NCI-H510A (cell line): ENCODE data around the gene DCUN1D2.
"Not testable (repeated sequence)": the region's sequence is repeated elsewhere in the genome, so short reads cannot be mapped to it uniquely, and the experiment has no call there.

ENCODE experiments used
- DNase-seq: peaks from one replicate; lab custom pipeline; 2025; lab: John Stamatoyannopoulos, UW

Gene DCUN1D2

DNA sequence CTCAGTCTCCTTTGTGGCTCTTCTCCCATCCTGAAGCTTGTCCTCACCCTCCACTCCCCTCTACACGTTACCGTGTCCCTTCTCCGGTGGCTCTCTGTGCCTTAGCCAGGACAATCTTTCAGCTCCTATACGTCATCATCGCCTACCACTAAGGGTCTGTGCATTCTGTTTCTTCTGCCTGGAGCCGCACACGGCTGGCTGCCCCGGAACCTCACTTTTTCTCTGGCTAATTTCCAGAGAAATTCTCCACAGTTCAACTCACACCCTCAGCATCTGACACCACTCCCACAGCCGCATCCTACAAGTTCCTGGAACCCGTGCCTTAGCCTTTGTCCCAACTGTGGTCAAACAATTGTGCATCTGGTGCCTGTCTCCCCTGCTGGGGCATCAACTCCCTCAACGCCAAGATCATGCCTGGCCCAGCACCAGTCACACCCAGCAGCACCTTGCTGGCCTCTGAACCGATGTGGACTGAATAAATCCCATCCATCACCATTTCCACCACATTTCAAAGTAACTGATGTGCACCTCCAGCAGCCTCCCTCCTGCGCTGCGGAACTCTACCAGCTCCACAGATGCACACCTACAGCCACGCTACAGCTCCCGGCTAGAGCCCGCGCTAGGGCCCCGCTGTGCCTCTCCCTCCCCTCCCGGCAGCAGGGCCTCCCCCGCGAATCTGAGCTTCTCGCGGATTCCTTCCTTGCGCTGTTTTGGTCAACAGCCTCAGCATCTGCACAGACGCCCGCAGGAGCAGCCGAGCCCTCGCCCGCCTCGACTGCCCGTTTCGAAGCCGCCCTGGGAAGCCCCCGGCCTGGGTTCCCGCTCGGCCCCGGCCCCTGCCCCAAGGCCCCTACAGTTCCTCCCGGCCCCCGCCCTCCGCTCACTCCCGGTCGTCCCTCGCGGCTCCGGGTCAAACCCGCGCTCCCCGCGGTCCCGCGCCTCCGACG lies 689 bp downstream of the DCUN1D2 start:
- no peak for DNase-seq

DNA sequence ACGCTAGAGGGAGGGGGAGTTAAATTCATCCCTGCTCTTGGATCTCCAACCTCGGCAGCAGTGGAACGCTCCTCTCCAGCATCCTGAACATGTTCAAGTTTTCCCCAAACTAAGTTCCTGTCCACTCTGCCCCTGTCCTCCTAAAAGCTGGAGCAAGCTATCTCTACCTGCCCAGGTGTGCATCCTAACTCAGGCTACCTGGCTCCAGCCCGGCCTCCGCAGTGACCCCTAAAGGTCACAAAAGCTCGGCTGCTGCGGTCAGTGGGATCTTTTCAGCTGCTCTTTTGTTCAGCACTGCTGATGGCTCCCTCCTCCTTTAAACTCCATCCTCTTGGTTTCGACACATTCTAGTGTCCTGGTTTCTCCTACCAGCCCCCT lies 1.4 kb downstream of the DCUN1D2 start:
- DNase-seq: no peak

DNA sequence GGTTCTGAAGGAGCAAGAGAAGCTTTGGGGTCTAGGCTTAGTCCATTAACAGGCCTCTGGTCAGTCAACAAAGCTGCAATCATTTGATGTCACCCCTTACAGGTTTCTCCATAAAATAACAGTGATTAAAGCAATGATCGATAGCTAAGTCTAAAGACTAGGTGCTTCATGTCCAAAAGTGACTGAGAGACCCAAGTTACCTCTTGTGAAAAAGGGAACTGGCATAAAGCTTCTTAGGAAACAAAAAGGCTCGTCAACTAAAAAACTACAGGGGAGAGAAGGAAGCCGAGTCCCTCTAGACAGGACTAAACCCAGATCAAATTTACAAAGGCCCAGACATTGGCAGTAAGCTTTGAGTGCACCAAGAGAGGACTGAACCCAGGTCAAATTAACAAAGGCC lies 2.2 kb downstream of the DCUN1D2 start:
- DNase-seq: no peak

DNA sequence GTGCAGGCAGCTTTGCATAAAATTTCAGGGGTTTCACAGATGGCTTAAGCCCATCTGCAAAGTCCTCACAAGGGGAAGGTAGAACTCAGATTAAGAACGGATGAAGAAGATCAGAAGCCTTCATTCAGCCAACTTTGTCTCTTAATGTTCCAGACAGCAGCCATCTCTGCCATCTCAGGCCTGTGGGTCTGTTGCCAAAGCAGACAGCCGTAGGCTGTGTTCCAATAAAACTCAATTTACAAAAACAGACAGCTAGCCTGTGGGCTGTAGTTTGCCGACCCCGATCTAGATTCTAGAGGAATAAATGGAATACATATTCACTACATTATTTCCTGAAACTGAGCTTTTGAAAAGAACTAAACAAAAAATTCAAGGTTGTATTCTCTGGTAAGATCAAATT lies 3.8 kb downstream of the DCUN1D2 start:
- no peak for DNase-seq

DNA sequence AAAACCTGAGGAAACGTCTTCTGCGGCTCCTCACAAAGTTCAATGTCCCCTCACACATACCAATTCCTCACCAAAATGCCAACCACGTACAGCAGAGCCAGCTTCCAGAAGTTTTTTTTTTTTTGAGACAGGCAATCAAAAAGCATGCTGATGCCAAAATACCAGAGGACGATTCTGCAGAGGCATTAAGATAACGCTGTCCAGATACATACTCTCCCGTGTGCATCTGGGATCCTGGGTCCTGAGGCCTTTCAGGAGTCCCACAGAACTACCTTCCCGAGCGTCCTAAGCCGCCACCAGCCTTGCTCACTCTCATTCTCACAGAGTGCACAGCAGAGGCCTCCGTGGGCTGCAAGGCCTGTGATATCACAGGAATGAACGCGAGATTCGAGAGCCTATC lies 5.0 kb downstream of the DCUN1D2 start:
- DNase-seq: no peak

DNA sequence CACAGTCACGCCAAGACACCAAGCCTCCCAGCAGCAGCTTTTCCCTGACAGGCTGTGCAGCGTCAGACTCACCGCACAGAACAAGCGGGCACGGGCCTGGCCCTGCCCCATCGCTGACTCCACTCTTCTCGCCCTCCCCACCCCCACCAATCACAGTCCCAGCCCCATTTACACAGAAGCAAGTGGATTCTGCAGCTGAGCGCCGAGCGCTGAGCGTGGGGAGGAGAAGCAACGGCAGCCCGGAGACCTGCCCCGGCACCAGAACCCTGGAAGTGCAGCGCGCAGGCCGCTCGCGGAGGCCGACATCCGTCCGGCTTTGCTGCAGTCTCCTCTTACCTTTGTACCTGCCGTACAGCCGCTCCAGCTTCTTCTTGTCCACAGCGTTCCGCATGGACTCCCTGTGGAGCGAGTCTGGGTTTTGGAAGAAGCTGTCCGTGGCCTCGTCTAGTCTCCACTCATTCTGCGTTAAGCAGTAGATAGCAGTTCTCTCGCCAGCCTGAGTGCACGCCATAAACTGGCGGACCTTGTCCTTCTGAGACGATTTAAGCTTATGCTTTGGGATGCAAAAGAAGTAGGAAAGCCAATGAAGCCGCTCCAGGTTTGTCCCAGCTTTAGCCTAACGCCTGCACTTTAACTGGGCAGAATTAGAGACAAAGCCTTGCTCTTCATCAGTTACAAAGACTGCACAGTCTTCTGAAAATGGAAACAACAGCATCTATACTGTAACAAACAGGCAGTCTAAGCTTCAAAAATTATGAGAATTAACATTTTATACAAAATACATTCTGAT lies 6.8 kb downstream of the DCUN1D2 start:
- no peak for DNase-seq

DNA sequence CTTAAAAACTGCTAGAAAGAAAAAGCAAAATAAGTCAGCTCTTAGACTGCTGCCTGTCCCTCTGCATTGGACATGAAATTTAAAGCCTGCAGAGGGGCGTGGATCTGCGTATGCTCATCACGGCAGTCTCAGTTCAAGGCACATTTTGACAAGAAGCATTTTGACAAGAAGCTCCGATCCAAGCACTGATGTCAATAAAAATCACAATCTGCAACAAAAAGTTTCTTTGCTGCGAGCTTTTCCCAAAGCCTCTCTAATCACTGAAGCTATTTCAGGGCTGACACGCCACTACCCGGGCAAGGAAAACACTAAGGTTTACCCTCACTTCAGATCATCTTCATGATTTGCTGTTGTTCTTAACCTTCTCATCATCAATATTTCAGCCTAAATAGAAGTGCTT lies 7.4 kb downstream of the DCUN1D2 start:
- DNase-seq: no peak

DNA sequence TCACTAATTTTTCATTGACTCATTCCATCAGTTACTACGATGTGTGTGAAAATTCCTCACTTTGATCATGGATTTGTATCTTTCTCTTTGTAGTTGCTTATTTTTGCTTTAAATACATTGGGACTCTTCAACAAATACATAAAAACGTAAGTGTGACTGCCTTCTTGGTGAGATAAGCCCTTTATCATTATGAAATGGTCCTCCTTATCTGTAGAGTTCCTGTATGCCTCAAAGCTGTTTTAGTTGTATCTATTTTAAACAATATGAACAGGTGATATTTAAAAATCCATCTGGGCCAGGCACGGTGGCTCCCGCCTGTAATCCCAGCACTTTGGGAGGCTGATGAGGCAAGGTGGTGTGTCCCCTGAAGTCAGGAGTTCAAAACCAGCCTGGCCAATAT lies 11.3 kb downstream of the DCUN1D2 start:
- no peak for DNase-seq

DNA sequence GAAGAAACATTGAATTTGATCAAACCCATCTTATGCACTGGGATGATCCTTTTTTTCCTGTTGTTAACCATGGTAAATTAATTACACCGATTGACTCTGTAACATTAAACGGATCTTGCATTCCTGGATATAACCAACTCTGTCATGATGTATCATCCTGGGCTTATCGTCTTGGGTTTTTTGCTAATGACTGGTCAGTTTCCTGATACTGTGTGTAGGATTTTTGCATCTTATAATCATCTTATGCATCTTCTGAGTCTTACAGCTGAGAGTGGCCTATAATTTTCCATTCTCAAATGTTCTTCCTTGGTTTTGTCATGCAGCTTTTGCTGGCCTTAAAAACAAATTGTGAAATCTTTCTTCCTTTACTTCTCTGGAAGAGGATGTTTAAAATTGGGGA lies 12.8 kb downstream of the DCUN1D2 start:
- no peak for DNase-seq

DNA sequence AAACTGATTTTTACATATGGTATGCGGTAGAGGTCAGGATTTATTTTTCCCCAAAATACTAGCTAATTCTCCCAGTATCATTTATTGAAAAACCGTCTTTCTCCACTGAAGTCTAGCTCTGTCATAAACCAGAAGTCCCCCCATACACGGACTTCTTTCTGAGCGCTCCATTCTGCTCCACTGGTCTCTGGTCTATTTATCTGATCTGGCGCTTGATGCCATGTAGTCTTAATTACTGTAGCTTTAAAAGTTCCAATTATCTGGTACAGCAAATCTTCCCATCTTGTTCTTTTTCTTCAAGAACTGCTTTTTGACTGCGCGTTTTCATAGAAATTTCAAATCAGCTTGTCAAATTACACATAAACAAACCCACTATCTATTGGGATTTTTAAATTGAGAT lies 13.7 kb downstream of the DCUN1D2 start:
- DNase-seq: no peak

DNA sequence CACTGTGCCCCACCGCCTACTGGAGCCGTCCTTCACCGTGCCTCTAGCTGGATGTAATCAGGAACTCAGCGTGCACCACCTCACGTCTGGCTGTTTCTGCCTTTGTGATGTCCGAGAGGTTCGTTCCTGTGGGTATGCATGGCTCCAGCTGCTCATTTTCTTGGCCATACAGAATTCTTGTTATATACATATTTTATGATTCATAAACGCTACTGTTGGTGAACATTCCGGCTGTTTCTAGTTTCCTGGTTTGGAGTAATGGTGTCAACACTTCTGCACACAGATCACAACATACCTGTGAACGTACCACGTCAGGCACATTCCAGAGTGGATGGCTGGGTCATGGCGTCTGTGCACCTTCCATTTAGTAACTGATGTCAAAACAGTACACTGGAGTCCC lies 14.6 kb downstream of the DCUN1D2 start:
- DNase-seq: no peak

DNA sequence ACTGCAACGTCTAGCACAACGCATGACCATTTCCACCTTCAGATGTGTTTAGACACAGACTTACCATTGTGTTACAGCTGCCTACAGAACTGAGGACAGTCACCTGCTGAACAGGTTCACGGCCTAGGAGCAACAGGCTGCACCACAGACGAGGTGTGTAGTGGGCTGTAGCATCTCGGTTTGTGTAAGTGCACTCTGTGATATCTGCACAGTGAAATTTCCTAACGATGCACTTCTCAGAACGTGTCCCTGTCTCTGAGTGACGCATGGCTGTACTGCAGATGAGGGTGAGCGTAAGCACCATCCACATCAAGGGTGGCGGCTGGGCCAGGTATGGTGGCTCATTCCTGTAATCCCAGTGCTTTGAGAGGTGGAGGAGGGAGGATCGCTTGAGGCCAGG lies 15.2 kb downstream of the DCUN1D2 start:
- DNase-seq: no peak

DNA sequence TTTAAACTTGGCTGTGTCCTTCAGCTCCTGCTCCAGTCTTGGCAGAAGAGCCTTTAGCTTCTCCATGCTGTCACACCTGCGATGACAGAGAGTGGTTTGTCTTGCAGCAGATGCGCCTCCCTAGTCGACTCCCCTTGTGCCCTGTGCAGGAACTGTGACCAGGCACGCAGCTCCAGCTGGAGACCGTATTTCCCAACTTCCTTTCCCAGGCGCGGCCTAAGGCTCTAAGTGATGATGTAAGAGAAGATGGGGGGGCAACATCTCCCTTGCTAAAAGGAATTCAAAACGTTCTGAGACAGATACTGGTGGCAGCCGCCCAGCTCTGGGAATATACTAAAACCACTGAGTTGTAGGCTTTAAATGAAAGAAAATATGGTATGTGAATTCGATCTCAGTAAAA lies 16.3 kb downstream of the DCUN1D2 start:
- DNase-seq: no peak

DNA sequence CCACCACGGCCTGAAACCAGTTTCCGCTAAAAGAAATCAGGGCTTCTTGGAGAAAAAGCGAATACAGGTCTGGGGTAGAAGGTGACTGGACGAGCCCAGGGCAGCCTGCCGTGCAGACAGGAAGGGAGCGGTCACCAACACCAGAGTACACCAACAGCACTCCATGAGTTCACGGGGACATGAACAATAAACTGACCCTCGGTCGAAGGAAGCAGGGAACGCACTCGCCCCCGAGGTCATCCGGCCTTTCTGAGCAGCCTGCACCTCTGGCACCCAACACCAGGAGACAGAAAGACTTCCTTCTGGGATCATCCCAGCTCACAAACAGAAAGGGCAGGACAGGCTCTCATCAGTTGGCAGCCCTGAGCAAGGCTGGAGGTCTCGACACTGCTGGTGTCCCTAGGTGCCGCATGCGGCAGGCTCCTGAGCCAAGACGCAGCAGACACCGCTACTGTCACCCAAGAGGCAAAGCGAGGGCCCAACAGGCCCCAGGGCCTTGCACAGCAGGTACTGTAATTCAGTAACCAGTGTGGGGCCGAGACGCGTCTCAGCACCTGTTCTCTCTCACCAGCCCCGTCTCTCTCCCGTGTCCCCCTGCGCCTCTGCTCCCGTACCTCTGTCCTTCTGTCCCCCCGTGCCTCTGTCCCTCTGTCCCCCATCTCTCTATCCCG lies 18.0 kb downstream of the DCUN1D2 start:
- DNase-seq: no peak

DNA sequence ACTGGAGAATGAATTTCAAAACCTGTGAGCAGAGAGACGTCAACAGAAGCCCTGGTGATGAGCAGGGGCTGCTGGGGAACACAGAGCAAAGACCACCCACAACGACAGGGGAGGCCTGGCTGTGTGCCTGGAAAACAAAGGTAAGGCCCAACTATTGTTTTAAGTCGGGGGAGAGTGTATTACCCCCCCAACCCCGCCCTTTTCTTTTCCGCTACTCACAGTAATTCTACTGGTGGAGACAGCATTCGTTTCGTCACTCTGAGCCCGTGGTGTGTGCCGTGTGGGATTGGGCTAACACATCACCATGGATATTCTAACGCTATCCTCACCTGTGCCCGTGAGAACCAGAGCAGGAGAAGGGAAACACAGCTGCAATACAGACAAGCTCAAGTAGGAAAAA lies 18.7 kb downstream of the DCUN1D2 start:
- no peak for DNase-seq

DNA sequence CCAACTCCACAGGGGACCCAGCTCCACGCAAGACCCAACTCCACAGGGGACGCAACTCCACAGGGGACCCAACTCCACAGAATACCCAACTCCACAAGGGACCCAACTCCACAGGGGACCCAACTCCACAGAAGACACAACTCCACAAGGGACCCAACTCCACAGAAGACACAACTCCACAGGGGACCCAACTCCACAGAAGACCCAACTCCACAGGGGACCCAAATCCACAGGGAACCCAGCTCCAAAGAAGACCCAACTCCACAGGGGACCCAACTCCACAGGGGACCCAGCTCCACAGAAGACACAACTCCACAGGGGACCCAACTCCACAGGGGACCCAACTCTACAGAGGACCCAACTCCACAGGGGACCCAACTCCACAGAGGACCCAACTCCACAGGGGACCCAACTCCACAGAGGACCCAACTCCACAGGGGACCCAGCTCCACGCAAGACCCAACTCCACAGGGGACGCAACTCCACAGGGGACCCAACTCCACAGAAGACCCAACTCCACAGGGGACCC lies 19.8 kb downstream of the DCUN1D2 start:
- DNase-seq: not testable (repeated sequence)

DNA sequence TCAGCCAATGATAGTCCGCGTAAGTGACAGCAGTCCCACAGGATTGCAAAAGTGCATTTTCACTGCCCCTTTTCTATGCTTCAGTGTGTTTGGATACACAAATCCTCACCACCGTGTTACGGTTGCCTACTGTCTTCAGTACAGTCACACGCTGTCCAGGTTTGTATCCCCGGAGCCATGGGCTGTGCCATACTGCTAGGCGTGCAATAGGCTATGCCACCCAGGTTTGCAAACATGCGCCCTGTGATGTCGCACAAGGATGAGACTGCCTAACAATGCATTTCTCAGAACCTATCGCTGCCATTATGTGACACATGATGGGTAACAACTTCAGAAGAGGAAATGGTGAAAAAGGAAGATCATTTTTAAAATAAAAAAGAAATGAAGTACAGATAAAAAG lies 20.4 kb downstream of the DCUN1D2 start:
- DNase-seq: no peak

DNA sequence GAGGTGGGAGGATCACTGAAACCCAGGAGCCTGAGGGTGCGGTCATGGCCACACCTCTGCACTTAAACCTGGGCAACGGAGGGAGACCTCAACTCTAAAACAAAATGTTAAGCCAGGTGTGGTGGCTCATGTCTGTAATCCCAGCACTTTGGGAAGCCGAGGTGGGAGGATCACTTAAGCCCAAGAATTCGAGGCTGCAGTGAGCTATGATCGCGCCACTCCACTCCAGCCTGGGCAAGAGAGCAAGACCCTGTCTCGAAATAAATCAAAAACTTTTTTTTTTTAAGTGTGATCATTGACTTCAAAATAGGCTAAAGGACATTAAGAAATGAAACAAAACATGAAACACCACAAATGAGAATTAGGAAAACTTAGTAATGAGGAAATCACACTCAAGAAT lies 20.9 kb downstream of the DCUN1D2 start:
- DNase-seq: no peak

DNA sequence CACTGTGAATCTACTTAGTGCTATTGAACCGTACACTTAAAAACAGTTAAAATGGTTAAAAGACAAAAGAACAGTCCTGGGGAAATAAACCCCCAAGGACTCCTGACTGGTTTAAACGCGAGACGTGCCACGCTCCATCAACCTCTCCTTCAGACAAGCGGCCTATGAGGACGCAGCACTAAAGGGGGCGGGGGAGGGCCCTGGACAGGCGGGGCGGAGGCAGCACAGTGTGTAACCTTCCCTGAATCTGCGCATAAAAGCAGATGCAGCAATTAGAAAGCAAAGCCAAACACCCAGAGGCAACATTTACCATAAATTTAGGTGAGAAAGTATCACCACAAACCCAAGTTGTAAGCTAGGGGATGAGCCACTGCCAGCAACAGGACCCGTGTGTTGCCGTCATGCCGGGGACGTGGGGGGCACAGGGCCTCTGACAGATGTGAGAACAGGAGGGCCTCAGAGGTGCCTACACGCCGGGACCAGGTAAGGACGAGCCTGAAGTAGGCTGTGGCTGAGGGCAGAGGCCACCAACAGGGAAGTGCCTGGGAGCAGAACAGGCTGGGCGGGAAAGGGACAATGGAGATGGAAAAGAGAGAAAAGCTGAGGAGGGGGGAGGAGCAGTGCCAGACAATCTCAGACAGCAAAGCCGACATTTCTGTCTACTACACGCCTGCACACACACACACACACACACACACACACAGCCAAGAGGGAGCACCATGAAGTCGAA lies 21.9 kb downstream of the DCUN1D2 start:
- no peak for DNase-seq

DNA sequence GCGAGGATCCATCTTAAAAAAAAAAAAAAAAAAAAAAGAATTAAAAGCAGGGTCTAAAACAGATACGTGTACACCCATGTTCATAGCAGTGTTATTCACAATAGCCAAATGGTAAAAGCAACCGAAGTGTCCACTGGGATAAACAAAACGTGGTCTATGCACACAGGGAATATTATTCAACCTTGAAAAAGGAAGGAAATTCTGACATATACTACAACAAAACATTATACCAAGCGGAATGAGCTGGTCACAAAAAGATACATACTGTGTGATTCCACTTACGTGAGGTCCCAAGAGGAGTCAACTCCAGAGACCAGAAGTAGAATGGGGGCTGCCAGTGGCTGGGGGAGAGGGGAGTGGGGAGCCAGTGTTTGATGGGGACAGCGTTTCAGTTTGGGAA lies 22.5 kb downstream of the DCUN1D2 start:
- no peak for DNase-seq

DNA sequence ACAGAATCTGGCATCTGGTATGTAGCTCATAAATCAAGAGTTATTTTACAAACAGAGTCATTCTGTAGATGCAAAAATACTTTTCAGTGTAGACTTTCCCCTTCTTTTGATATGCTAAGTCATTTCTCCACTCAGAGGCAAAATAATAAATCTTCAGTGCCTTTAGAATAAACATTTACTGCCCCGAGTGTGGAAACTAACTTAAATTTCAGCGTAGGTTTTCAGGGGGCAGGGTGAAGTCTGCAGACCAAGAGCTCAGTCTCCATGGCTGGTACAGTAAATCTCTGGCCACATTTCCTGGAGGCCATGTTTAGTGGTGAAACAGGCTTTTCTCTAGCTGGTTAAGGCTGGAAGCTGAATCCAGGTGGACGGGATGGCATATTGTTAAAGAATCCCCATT lies 24.1 kb downstream of the DCUN1D2 start:
- DNase-seq: no peak

DNA sequence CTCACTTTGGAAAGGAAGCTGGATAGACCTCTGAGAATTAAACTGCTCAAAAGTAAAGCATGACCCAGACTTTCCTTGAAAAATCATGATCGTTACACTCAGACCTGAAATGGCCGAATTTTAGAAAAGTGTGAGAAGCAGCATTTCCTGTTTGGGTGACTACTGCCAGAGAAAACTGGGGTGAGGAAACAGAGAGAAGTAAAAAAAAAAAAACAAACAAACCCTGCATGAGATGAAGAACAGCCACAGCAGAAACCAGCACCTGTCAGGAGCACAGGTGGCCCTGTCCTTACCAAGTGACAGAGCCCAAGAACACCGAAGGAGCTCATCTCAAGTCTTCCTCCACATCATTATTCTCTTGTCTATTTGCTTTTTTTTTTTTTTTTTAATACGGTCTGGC lies 25.2 kb downstream of the DCUN1D2 start:
- DNase-seq: no peak
